ENCODE results near the gene CEP83. TPM values are rescaled to one million over a fixed set of nuclear protein-coding genes. Genes with fewer than 3 reads are reported as not detected.
A peak's percentile ranks its signal among the peaks of the same experiment; 100 is the strongest.

The CEP83 gene
- total and polyA plus RNA-seq, 10 donors = 6.8 to 29.0 (median 14.0) TPM

DNA sequence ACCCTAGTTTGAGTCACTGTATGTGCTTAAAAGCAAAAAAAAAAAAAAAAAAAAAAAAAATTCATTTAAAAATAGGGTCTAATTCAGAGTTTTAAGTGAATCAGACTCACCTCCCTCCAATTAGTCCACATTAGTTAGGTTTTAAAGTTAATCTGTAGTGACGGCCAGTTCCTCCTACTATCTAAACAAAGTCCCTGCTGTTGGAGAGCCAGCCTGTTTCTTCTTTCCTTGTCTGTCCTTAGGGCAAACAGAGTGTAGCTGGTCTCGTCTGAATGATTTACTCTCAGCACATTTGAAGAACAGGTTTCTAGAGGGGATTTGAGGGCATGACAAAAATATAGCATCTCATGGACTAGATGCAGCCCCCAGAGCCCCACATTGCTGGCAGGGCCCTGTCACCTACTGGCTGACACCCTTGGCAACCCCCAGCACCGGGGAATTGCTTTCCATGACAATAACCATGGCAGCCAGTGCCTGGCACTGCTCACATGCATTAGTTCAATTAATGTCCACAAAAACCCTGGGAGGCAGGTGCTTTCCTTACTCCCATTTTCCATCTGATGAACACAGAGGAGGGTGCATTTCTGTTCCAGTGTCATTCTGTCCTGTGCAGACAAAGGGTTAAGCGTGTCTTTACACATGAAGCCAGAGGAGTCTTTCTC is 173.0 kb downstream of the CEP83 start:
- Histone ChIP-seq H3K4me3 (no peak overlapping the region), H3K4me1 (peaks cover 13 to 27% (median 16%) of the 10 kb centered on the region in 6 donors), H3K27ac (peak overlapping the region in 1 of 8 donors; percentile 6), H3K36me3 (peaks cover 0 to 100% (median 28%) of the 10 kb centered on the region in 6 donors), H3K9me3 (no peaks in the 10 kb centered on the region), H3K27me3 (replicated peaks in 1 of 7) (no peaks in the 10 kb centered on the region)
- DNase-seq = no peak
- WGBS, 5 donors = 83 to 95% (median 93%) methylated on average over 3 to 4 of the region's 4 CpGs
- TF ChIP-seq POLR2AphosphoS5 (IDR thresholded peaks at IDR 0.05) (no peak), POLR2A (IDR thresholded peaks at IDR 0.05) (no peak), CTCF (IDR thresholded peaks at IDR 0.05 in 8 of 11, conservative IDR thresholded peaks at IDR 0.05 in 3 of 11) (no peak)
- intact Hi-C loops (cut with DNase I; ENCODE audit: low total_unique reads) = no loop called here

GRCh38 chr12:94285943-94286582 is 173.6 kb downstream of the CEP83 start:
- intact Hi-C loops (cut with DNase I; ENCODE audit: low total_unique reads) = no loop called here
- Histone ChIP-seq H3K27ac (peak overlapping the region in 1 of 8 donors; percentile 7), H3K4me3 (no peak overlapping the region), H3K9me3 (no peaks in the 10 kb centered on the region), H3K36me3 (peaks cover 0 to 100% (median 29%) of the 10 kb centered on the region in 6 donors), H3K4me1 (peaks cover 13 to 32% (median 19%) of the 10 kb centered on the region in 6 donors), H3K27me3 (replicated peaks in 1 of 7) (no peaks in the 10 kb centered on the region)
- 90 to 97% (median 94%) methylated on average over 8 of the region's 8 CpGs for WGBS, 5 donors
- DNase-seq = no peak
- TF ChIP-seq POLR2A (IDR thresholded peaks at IDR 0.05) = no peak
- no peak for TF ChIP-seq CTCF (IDR thresholded peaks at IDR 0.05 in 8 of 11, conservative IDR thresholded peaks at IDR 0.05 in 3 of 11)

GRCh38 chr12:94284859-94285258 is 174.8 kb downstream of the CEP83 start:
- Histone ChIP-seq H3K4me1 (peaks cover 13 to 29% (median 19%) of the 10 kb centered on the region in 6 donors), H3K27ac (peak overlapping the region in 1 of 8 donors; percentile 10), H3K36me3 (peaks cover 0 to 100% (median 40%) of the 10 kb centered on the region in 6 donors), H3K9me3 (no peaks in the 10 kb centered on the region), H3K27me3 (replicated peaks in 1 of 7) (no peaks in the 10 kb centered on the region), H3K4me3 (no peak overlapping the region)
- no peak for TF ChIP-seq POLR2A (IDR thresholded peaks at IDR 0.05)
- TF ChIP-seq POLR2AphosphoS5 (IDR thresholded peaks at IDR 0.05) = no peak
- TF ChIP-seq CTCF (IDR thresholded peaks at IDR 0.05 in 8 of 11, conservative IDR thresholded peaks at IDR 0.05 in 3 of 11) = no peak
- WGBS, 5 donors = 71 to 93% (median 82%) methylated on average over 2 of the region's 2 CpGs
- intact Hi-C loops (cut with DNase I; ENCODE audit: low total_unique reads) = no loop called here
- DNase-seq = no peak

GRCh38 chr12:94284046-94284445 is 175.6 kb downstream of the CEP83 start:
- H3K9me3 ChIP-seq = no peaks in the 10 kb centered on the region
- H3K4me3 ChIP-seq = no peak overlapping the region
- peaks cover 0 to 100% (median 45%) of the 10 kb centered on the region in 6 donors for H3K36me3 ChIP-seq
- no peak for DNase-seq
- intact Hi-C loops (cut with DNase I; ENCODE audit: low total_unique reads) = no loop called here
- 98 to 100% (median 100%) methylated on average over 1 of the region's 1 CpG for WGBS, 5 donors
- no peaks in the 10 kb centered on the region for H3K27me3 ChIP-seq (replicated peaks in 1 of 7)
- TF ChIP-seq CTCF (IDR thresholded peaks at IDR 0.05 in 8 of 11, conservative IDR thresholded peaks at IDR 0.05 in 3 of 11) (no peak), POLR2AphosphoS5 (IDR thresholded peaks at IDR 0.05) (no peak), POLR2A (IDR thresholded peaks at IDR 0.05) (no peak)
- H3K4me1 ChIP-seq = peaks cover 13 to 30% (median 19%) of the 10 kb centered on the region in 6 donors
- H3K27ac ChIP-seq = no peak overlapping the region

Measured in spleen (tissue), 11 donors.